B cell (primary cell): ENCODE results near the gene FBXL20. TPM values are rescaled to one million over a fixed set of nuclear protein-coding genes. Genes with fewer than 3 reads are reported as not detected.

Experiments
- ATAC-seq: fragments of 200-7000 bp; cut with Tn5 transposase; one replicate; pipeline ENCODE4 v1.10.0; 2021; ENCODE audit warnings: low read depth, mild to moderate bottlenecking, moderate number of reproducible peaks, moderate library complexity
- CTCF ChIA-PET: fragments of 350-600 bp; sonication (Branson Sonifier 250); formaldehyde crosslinking; loops from one replicate; lab custom pipeline; 2021; ENCODE audit warnings: antibody characterized with exemption, inconsistent platforms; lab: Charles Lee
- POLR2A ChIA-PET: fragments of 350-600 bp; sonication (Branson Sonifier 250); formaldehyde crosslinking; loops from one replicate; lab custom pipeline; 2021; ENCODE audit warnings: antibody characterized with exemption; lab: Charles Lee
- DNase-seq: peaks from one replicate; pipeline ENCODE4 v3.0.0; 2013
- H2AFZ ChIP-seq: 2 replicates; pipeline ENCODE4 v1.6.1; 2012; ENCODE audit warnings: mild to moderate bottlenecking, low read depth, low read length; ENCODE audit not compliant: insufficient read depth, poor library complexity, severe bottlenecking
- H3K27ac ChIP-seq, 2 donors: 1 replicate in 1 of 2; 2 replicates in 1 of 2; pipeline ENCODE4 v1.5.1; 2012 to 2013; ENCODE audit warnings: low read length in 2 of 2, mild to moderate bottlenecking in 2 of 2, moderate library complexity in 1 of 2
- H3K27me3 ChIP-seq, 4 experiments: fragments of 200-600 bp in 1 of 4; sonication (generic) in 1 of 4; replicated peaks in 1 of 4; 1 replicate in 2 of 4; 2 replicates in 2 of 4; pipeline versions ENCODE4 v1.6.1 to v1.7.0; 2013 to 2016; ENCODE audit warnings: low read length in 3 of 4, mild to moderate bottlenecking in 2 of 4, mixed read lengths in 1 of 4, moderate library complexity in 1 of 4; ENCODE audit not compliant: insufficient read depth in 4 of 4, control insufficient read depth in 3 of 4; ENCODE audit errors: control extremely low read depth in 1 of 4
- H3K36me3 ChIP-seq, 2 experiments: replicated peaks in 1 of 2; 1 replicate in 1 of 2; 2 replicates in 1 of 2; pipeline versions ENCODE4 v1.6.1 to v1.7.1; 2013; ENCODE audit warnings: low read length in 1 of 2; ENCODE audit not compliant: insufficient read depth in 2 of 2, control insufficient read depth in 1 of 2; ENCODE audit errors: control extremely low read depth in 1 of 2, extremely low read depth in 1 of 2
- H3K4me1 ChIP-seq, 2 donors: fragments of 200-600 bp in 1 of 2; sonication (generic) in 1 of 2; 1 replicate in 1 of 2; 2 replicates in 1 of 2; pipeline versions ENCODE4 v1.5.1 to v1.6.1; 2013 to 2017; ENCODE audit warnings: low read length in 2 of 2; ENCODE audit not compliant: control insufficient read depth in 2 of 2, insufficient read depth in 2 of 2
- H3K4me2 ChIP-seq: replicated peaks from 2 replicates; pipeline ENCODE3; 2012; ENCODE audit warnings: mild to moderate bottlenecking, low read depth, low read length; ENCODE audit not compliant: poor library complexity, severe bottlenecking
- H3K4me3 ChIP-seq, 5 experiments: fragments of 200-600 bp in 1 of 5; sonication (generic) in 1 of 5; 1 replicate in 3 of 5; 2 replicates in 2 of 5; pipeline versions ENCODE4 v1.5.1 to v1.7.0; 2011 to 2016; ENCODE audit warnings: low read length in 4 of 5, mild to moderate bottlenecking in 4 of 5, low read depth in 2 of 5, control low read depth in 1 of 5, moderate library complexity in 1 of 5; ENCODE audit not compliant: insufficient read depth in 1 of 5; ENCODE audit errors: control extremely low read depth in 1 of 5, extremely low read depth in 1 of 5
- H3K79me2 ChIP-seq: fragments of 200-600 bp; sonication (generic); one replicate; pipeline ENCODE4 v1.6.0; 2016; ENCODE audit warnings: low read length; ENCODE audit not compliant: control insufficient read depth, insufficient read depth
- H3K9ac ChIP-seq: fragments of 200-600 bp; sonication (generic); 2 replicates; pipeline ENCODE4 v1.6.1; 2017; ENCODE audit warnings: mild to moderate bottlenecking, low read length, moderate library complexity
- H3K9me3 ChIP-seq, 3 donors: one replicate each; pipeline versions ENCODE4 v1.6.1 to v1.7.1; 2013; ENCODE audit warnings: low read length in 2 of 3; ENCODE audit not compliant: control insufficient read depth in 2 of 3, insufficient read depth in 1 of 3; ENCODE audit errors: control extremely low read depth in 1 of 3
- H4K20me1 ChIP-seq: 2 replicates; pipeline ENCODE4 v1.6.0; 2012; ENCODE audit warnings: mild to moderate bottlenecking, low read length; ENCODE audit not compliant: insufficient read depth, control insufficient read depth, poor library complexity, severe bottlenecking
- H3K27ac Mint-ChIP-seq: one replicate; pipeline ENCODE4 v1.8.0; 2021; ENCODE audit warnings: mixed read lengths
- H3K27me3 Mint-ChIP-seq: one replicate; pipeline ENCODE4 v1.8.0; 2021; ENCODE audit warnings: mixed read lengths
- H3K4me1 Mint-ChIP-seq: one replicate; pipeline ENCODE4 v1.8.0; 2021; ENCODE audit warnings: mixed read lengths
- H3K4me3 Mint-ChIP-seq: one replicate; pipeline ENCODE4 v1.8.0; 2021; ENCODE audit warnings: mixed read lengths
- H3K9me3 Mint-ChIP-seq: one replicate; pipeline ENCODE4 v1.8.0; 2022; ENCODE audit warnings: mixed read lengths; ENCODE audit not compliant: insufficient read depth
- CTCF ChIP-seq: fragments of 200-600 bp; IDR thresholded peaks from one replicate; pipeline ENCODE4 v1.8.0; 2022; ENCODE audit warnings: antibody characterized with exemption, mild to moderate bottlenecking
- EZH2 ChIP-seq: IDR thresholded peaks from 2 replicates; pipeline ENCODE4 v1.6.1; 2012; ENCODE audit warnings: borderline replicate concordance, low read depth, mild to moderate bottlenecking, moderate library complexity, low read length; ENCODE audit not compliant: insufficient read depth, poor library complexity, severe bottlenecking
- WGBS: methylation state at CpG from one replicate; pipeline ENCODE4 v1.1.5; 2013; ENCODE audit warnings: missing lambda C conversion rate; ENCODE audit not compliant: insufficient coverage; 5-methylcytosine and 5-hydroxymethylcytosine counted together
- intact Hi-C: fragments of 100-400 bp; cut with micrococcal nuclease; formaldehyde crosslinking; loops from one replicate; pipeline ENCODE4 v1.10.0; 2022
- polyA plus RNA-seq: library from polyadenylated mRNA; depleted of rRNA; stranded (reverse); fragments of >200 nt; gene quantifications from 2 replicates; pipeline ENCODE4 v1.2.3, GENCODE V29; 2012
- total RNA-seq, 2 donors: library from RNA; stranded (reverse); fragments of 120-200 nt in 1 of 2; gene quantifications; 1 replicate in 1 of 2; 2 replicates in 1 of 2; pipeline versions ENCODE4 v1.2.3 to v1.2.4, GENCODE V29; 2013 to 2022

Gene FBXL20
- total and polyA plus RNA-seq, 2 donors (not counting 1 experiment from before 2014, with no cell fraction given), result 6.1 to 36.2 TPM

- H3K27ac ChIP-seq, result no peak overlapping the region
- Mint-ChIP-seq H3K27me3 (no peaks in the 10 kb centered on the region), H3K9me3 (no peaks in the 10 kb centered on the region), H3K27ac (no peak overlapping the region), H3K4me1 (no peaks in the 10 kb centered on the region), H3K4me3 (no peak overlapping the region)
- TF ChIP-seq EZH2, result no peak
- TF ChIP-seq CTCF, result no peak
- H3K9me3 ChIP-seq, result no peaks in the 10 kb centered on the region
- H3K79me2 ChIP-seq, result no peaks in the 10 kb centered on the region
- DNase-seq (no peak), ATAC-seq (no peak)
- no peak overlapping the region for H2AFZ ChIP-seq
- no peaks in the 10 kb centered on the region for H3K27me3 ChIP-seq
- peaks cover 0 to 46% of the 10 kb centered on the region in 2 experiments for H3K36me3 ChIP-seq
- no peak overlapping the region for H3K9ac ChIP-seq
- ChIA-PET CTCF (no interaction called here), POLR2A (no interaction called here)
- intact Hi-C loops, result loop anchor here (10.0 kb wide), 1 partner anchor 133 kb away; the partner anchor contains the start of gene FBXL20
- H3K4me1 ChIP-seq, result peaks cover 0 to under 1% of the 10 kb centered on the region in 2 donors
- WGBS, result no CpG with 5 or more reads among the region's 3 CpGs
- H3K4me3 ChIP-seq, result no peak overlapping the region
- H4K20me1 ChIP-seq, result no peaks in the 10 kb centered on the region
- H3K4me2 ChIP-seq, result no peak overlapping the region
Measured at GRCh38 chr17:39271546-39271945, 129.9 kb downstream of the FBXL20 start.

DNA sequence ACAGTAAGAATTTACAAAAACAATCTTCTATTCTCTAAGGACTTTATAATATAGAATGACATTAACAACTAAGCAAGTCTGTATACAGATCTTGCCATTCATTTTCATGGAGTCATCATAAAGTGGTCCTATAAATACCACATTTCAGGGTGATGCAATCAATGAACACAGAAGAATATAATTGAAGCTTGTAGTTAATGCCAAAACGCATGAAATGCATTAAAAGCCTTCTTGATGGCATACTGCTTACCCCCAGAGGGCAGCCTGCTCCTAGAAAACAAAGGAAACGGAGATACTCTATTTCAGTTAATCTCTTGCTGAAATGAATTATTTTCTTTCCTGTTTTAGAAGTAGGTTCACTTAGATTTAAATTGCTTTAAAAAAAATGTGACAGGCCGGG, 130.5 kb downstream of the FBXL20 start:
- TF ChIP-seq EZH2, result no peak
- peak; percentile 21 for TF ChIP-seq CTCF
- no peak for ATAC-seq
- whole genome bisulfite sequencing, result 83% methylated on average over 1 of the region's 3 CpGs
- Histone ChIP-seq H3K4me3 (no peak overlapping the region), H3K4me2 (no peak overlapping the region), H4K20me1 (no peaks in the 10 kb centered on the region), H3K79me2 (no peaks in the 10 kb centered on the region), H2AFZ (no peak overlapping the region), H3K27me3 (no peaks in the 10 kb centered on the region), H3K27ac (no peak overlapping the region), H3K9me3 (no peaks in the 10 kb centered on the region), H3K36me3 (peaks cover 0 to 46% of the 10 kb centered on the region in 2 experiments), H3K9ac (no peak overlapping the region), H3K4me1 (no peaks in the 10 kb centered on the region)
- DNase-seq, result peak; percentile 13
- H3K9me3 Mint-ChIP-seq, result no peaks in the 10 kb centered on the region
- ChIA-PET CTCF (no interaction called here), POLR2A (no interaction called here)
- intact Hi-C loops, result loop anchor here (10.0 kb wide), 1 partner anchor 134 kb away; the partner anchor contains the start of gene FBXL20
- H3K4me1 Mint-ChIP-seq, result no peaks in the 10 kb centered on the region
- H3K27me3 Mint-ChIP-seq, result no peaks in the 10 kb centered on the region
- H3K27ac Mint-ChIP-seq, result no peak overlapping the region
- no peak overlapping the region for H3K4me3 Mint-ChIP-seq
